Stimulated activated CD4-positive, alpha-beta T cell treated with anti-CD3 and anti-CD28 coated beads, Interleukin-1b, Interleukin-23, amount 100 ng/mL, for 24 hours (primary cell): ENCODE data around the gene GPR32.
A peak's percentile ranks its signal among the peaks of the same experiment; 100 is the strongest.
"Not testable (repeated sequence)": the region's sequence is repeated elsewhere in the genome, so short reads cannot be mapped to it uniquely, and the experiment has no call there.

Source experiments
- DNase-seq, 4 experiments: peaks; one replicate each; pipeline ENCODE4 v3.0.0-alpha.2; 2020; ENCODE audit warnings: low read depth in 4 of 4, low spot score in 1 of 4

The GPR32 gene

GRCh38 chr19:50770164-50770563, at the start of gene GPR32:
GPR32 (plus strand) TSS chr19:50770464; CDS start chr19:50770601, 137 bp downstream.
- DNase-seq, result not testable (repeated sequence)

GRCh38 chr19:50720921-50721381, 49.3 kb upstream of the GPR32 start:
- DNase-seq, result no peak

- no peak for DNase-seq
Observed at GRCh38 chr19:50721441-50722137, 48.7 kb upstream of the GPR32 start.

- DNase-seq, result no peak
Observed at GRCh38 chr19:50722201-50723013, 47.9 kb upstream of the GPR32 start.

- no peak for DNase-seq
Observed at GRCh38 chr19:50723069-50723468, 47.2 kb upstream of the GPR32 start, which contains the start of gene CLEC11A. CLEC11A (plus strand) TSS chr19:50723364; CDS start chr19:50723526, 162 bp downstream.

GRCh38 chr19:50723735-50724521, 46.3 kb upstream of the GPR32 start:
- no peak for DNase-seq

- DNase-seq, result peak; percentile 70 to 96 (median 88)
Observed at GRCh38 chr19:50724522-50725217, 45.6 kb upstream of the GPR32 start.

GRCh38 chr19:50725218-50725910, 44.9 kb upstream of the GPR32 start:
- DNase-seq, result no peak

- DNase-seq, result no peak
Observed at GRCh38 chr19:50725911-50726230, 44.4 kb upstream of the GPR32 start.

- DNase-seq, result peak; percentile 37 to 82 (median 56)
Observed at GRCh38 chr19:50728084-50728737, 42.1 kb upstream of the GPR32 start.

- no peak for DNase-seq
Observed at GRCh38 chr19:50729894-50730293, 40.4 kb upstream of the GPR32 start.

- DNase-seq, result no peak
Observed at GRCh38 chr19:50735869-50736268, 34.4 kb upstream of the GPR32 start.

GRCh38 chr19:50736338-50736737, 33.9 kb upstream of the GPR32 start:
- DNase-seq, result no peak

- DNase-seq, result no peak
Observed at GRCh38 chr19:50739132-50739913, 30.9 kb upstream of the GPR32 start.

GRCh38 chr19:50739914-50740426, 30.3 kb upstream of the GPR32 start:
- no peak for DNase-seq

GRCh38 chr19:50741179-50741933, 28.9 kb upstream of the GPR32 start:
- no peak for DNase-seq

GRCh38 chr19:50743537-50743936, 26.7 kb upstream of the GPR32 start:
- DNase-seq, result no peak

- DNase-seq, result no peak
Observed at GRCh38 chr19:50745221-50745620, 25.0 kb upstream of the GPR32 start.
